PC-3 (cell line): ENCODE measurements around the gene SERPINI1. TPM values are rescaled to one million over a fixed set of nuclear protein-coding genes. Genes with fewer than 3 reads are reported as not detected.
A peak's percentile ranks its signal among the peaks of the same experiment; 100 is the strongest.

ENCODE experiments used
- ATAC-seq: fragments of 200-7000 bp; cut with Tn5 transposase; 2 replicates; pipeline ENCODE4 v1.9.1; 2020; ENCODE audit warnings: mild to moderate bottlenecking, moderate library complexity
- BruUV-seq: library from RNA; stranded (reverse); fragments of 400-500 nt; replicated peaks from 2 replicates; lab custom pipeline; 2021; lab: Mats Ljungman, UMichigan
- CTCF ChIA-PET: fragments of 300-600 bp; sonication (Branson Sonifier 250); formaldehyde crosslinking; loops from one replicate; lab custom pipeline; 2022; ENCODE audit warnings: antibody characterized with exemption; lab: Charles Lee
- POLR2A ChIA-PET: fragments of 300-600 bp; sonication (Branson Sonifier 250); formaldehyde crosslinking; loops from one replicate; lab custom pipeline; 2022; ENCODE audit warnings: antibody characterized with exemption; ENCODE audit not compliant: unreplicated experiment; lab: Charles Lee
- DNase-seq: peaks from one replicate; pipeline ENCODE4 v3.0.0-alpha.2; 2015
- H2AFZ ChIP-seq: fragments of 300-600 bp; sonication (generic); 2 replicates; pipeline ENCODE4 v1.6.0; 2016; ENCODE audit warnings: antibody characterized with exemption, low read length
- H3F3A ChIP-seq: fragments of 300-600 bp; sonication (generic); one replicate; pipeline ENCODE4 v1.6.0; 2017; ENCODE audit warnings: antibody characterized with exemption, low read length, control low read depth, mild to moderate bottlenecking; ENCODE audit not compliant: unreplicated experiment
- H3K27ac ChIP-seq: fragments of 300-600 bp; sonication (generic); 2 replicates; pipeline ENCODE4 v1.5.1; 2016; ENCODE audit warnings: mild to moderate bottlenecking, low read length
- H3K27me3 ChIP-seq: fragments of 300-600 bp; sonication (generic); 2 replicates; pipeline ENCODE4 v1.6.1; 2016; ENCODE audit warnings: low read length, mixed read lengths
- H3K36me3 ChIP-seq: fragments of 300-600 bp; sonication (generic); 2 replicates; pipeline ENCODE4 v1.6.1; 2016; ENCODE audit warnings: low read depth, mixed run types, low read length, mixed read lengths
- H3K4me1 ChIP-seq: fragments of 300-600 bp; sonication (generic); 2 replicates; pipeline ENCODE4 v1.5.1; 2016; ENCODE audit warnings: low read length; ENCODE audit not compliant: insufficient read depth
- H3K4me2 ChIP-seq: fragments of 300-600 bp; sonication (generic); 2 replicates; pipeline ENCODE4 v1.6.0; 2016; ENCODE audit warnings: low read length
- H3K4me3 ChIP-seq: fragments of 300-600 bp; sonication (generic); 2 replicates; pipeline ENCODE4 v1.5.1; 2016; ENCODE audit warnings: mild to moderate bottlenecking, low read length, mixed read lengths
- H3K79me2 ChIP-seq: fragments of 300-600 bp; sonication (generic); 2 replicates; pipeline ENCODE4 v1.6.1; 2017; ENCODE audit warnings: low read length, mixed read lengths
- H3K9ac ChIP-seq: fragments of 300-600 bp; sonication (generic); 2 replicates; pipeline ENCODE4 v1.6.0; 2016; ENCODE audit warnings: mild to moderate bottlenecking, low read length
- H3K9me2 ChIP-seq: fragments of 300-600 bp; sonication (generic); replicated peaks from 2 replicates; pipeline ENCODE4 v1.6.1; 2016; ENCODE audit warnings: mixed run types, low read length, mixed read lengths
- H3K9me3 ChIP-seq: fragments of 300-600 bp; sonication (generic); 2 replicates; pipeline ENCODE4 v1.6.1; 2016; ENCODE audit warnings: low read length, mixed read lengths
- H4K20me1 ChIP-seq: fragments of 300-600 bp; sonication (generic); 2 replicates; pipeline ENCODE4 v1.6.1; 2016; ENCODE audit warnings: low read length, mixed read lengths
- CTCF ChIP-seq: fragments of 300-600 bp; sonication (generic); conservative IDR thresholded peaks from 2 replicates; pipeline ENCODE4 v1.5.1; 2017; ENCODE audit warnings: antibody characterized with exemption, low read depth, mild to moderate bottlenecking, low read length
- EZH2 ChIP-seq: fragments of 300-600 bp; sonication (generic); IDR thresholded peaks from one replicate; pipeline ENCODE4 v1.6.1; 2017; ENCODE audit warnings: antibody characterized with exemption, mild to moderate bottlenecking, low read length; ENCODE audit not compliant: unreplicated experiment
- EZH2phosphoT487 ChIP-seq: fragments of 300-600 bp; sonication (generic); IDR thresholded peaks from 2 replicates; pipeline ENCODE4 v1.6.1; 2018; ENCODE audit warnings: mild to moderate bottlenecking, antibody characterized with exemption, low read length, borderline replicate concordance
- intact Hi-C: fragments of 100-400 bp; cut with micrococcal nuclease; formaldehyde crosslinking; loops from 2 replicates; pipeline ENCODE4 v1.9.0; 2023
- total RNA-seq: library from RNA; depleted of rRNA; stranded (reverse); fragments of >200 nt; gene quantifications from 2 replicates; pipeline ENCODE4 v1.2.3, GENCODE V29; 2014

SERPINI1 gene
- total RNA-seq, 1 experiment from 2014 or later = 1.3 TPM

GRCh38 chr3:167729591-167729990 lies 5.9 kb upstream of the SERPINI1 start:
- Histone ChIP-seq H3K27ac (no peak overlapping the region), H3K4me2 (no peak overlapping the region), H3K4me1 (peaks cover 26% of the 10 kb centered on the region), H3K79me2 (peaks cover 98% of the 10 kb centered on the region), H4K20me1 (peaks cover 70% of the 10 kb centered on the region), H3K27me3 (no peaks in the 10 kb centered on the region), H3K9ac (no peak overlapping the region), H3K36me3 (0 out of 2 replicates have a peak, but pooled peaks cover 3% of the 10 kb centered on the region), H3F3A (no peaks in the 10 kb centered on the region), H3K9me2 (no peaks in the 10 kb centered on the region), H3K4me3 (no peak overlapping the region), H3K9me3 (no peaks in the 10 kb centered on the region), H2AFZ (no peak overlapping the region)
- ATAC-seq (no peak), DNase-seq (no peak)
- POLR2A ChIA-PET = no interaction called here
- CTCF ChIA-PET = no interaction called here
- intact Hi-C loops = no loop called here
- no TSS peak for BruUV-seq
- TF ChIP-seq CTCF (no peak), EZH2phosphoT487 (no peak), EZH2 (no peak)

- no peak overlapping the region for H3K9ac ChIP-seq
- H4K20me1 ChIP-seq = peaks cover 68% of the 10 kb centered on the region
- no peak overlapping the region for H2AFZ ChIP-seq
- no peaks in the 10 kb centered on the region for H3K9me2 ChIP-seq
- BruUV-seq = no TSS peak
- intact Hi-C loops = loop anchor here (10.0 kb wide), 1 partner anchor 363 kb away; the partner anchor contains the start of gene GOLIM4
- H3K4me3 ChIP-seq = no peak overlapping the region
- H3K4me2 ChIP-seq = no peak overlapping the region
- H3K27ac ChIP-seq = no peak overlapping the region
- no peak for ATAC-seq
- H3K4me1 ChIP-seq = peaks cover 26% of the 10 kb centered on the region
- no peaks in the 10 kb centered on the region for H3K9me3 ChIP-seq
- H3K27me3 ChIP-seq = no peaks in the 10 kb centered on the region
- CTCF ChIA-PET = no interaction called here
- no peak for TF ChIP-seq CTCF
- POLR2A ChIA-PET = no interaction called here
- DNase-seq = no peak
- H3F3A ChIP-seq = no peaks in the 10 kb centered on the region
- H3K79me2 ChIP-seq = peaks cover 81% of the 10 kb centered on the region
- H3K36me3 ChIP-seq = no peaks in the 10 kb centered on the region
These were observed 4.1 kb upstream of the SERPINI1 start for GRCh38 chr3:167731393-167731792.

GRCh38 chr3:167732313-167733065 lies 3.0 kb upstream of the SERPINI1 start:
- no peaks in the 10 kb centered on the region for H3K36me3 ChIP-seq
- no peak overlapping the region for H3K27ac ChIP-seq
- H3K79me2 ChIP-seq = peaks cover 70% of the 10 kb centered on the region
- TF ChIP-seq CTCF (no peak), EZH2 (no peak), EZH2phosphoT487 (no peak)
- peak overlapping the region; percentile 81 for H3K4me2 ChIP-seq
- peak overlapping the region; percentile 87 for H3K4me3 ChIP-seq
- H3K27me3 ChIP-seq = no peaks in the 10 kb centered on the region
- peaks cover 57% of the 10 kb centered on the region for H4K20me1 ChIP-seq
- CTCF ChIA-PET = no interaction called here
- no peaks in the 10 kb centered on the region for H3K9me3 ChIP-seq
- ATAC-seq (no peak), DNase-seq (peak; percentile 28)
- no TSS peak for BruUV-seq
- peaks cover 35% of the 10 kb centered on the region for H3K4me1 ChIP-seq
- no peak overlapping the region for H3K9ac ChIP-seq
- POLR2A ChIA-PET = no interaction called here
- intact Hi-C loops = loop anchor here (10.0 kb wide), 1 partner anchor 362 kb away; the partner anchor contains the start of gene GOLIM4
- H3K9me2 ChIP-seq = no peaks in the 10 kb centered on the region
- H2AFZ ChIP-seq = no peak overlapping the region
- H3F3A ChIP-seq = no peaks in the 10 kb centered on the region
